Pancreas (tissue), 10 donors: ENCODE data around the gene RERE. TPM values are rescaled to one million over a fixed set of nuclear protein-coding genes. Genes with fewer than 3 reads are reported as not detected.
"Not testable (repeated sequence)": the region's sequence is repeated elsewhere in the genome, so short reads cannot be mapped to it uniquely, and the experiment has no call there.

Experiments
- ATAC-seq, 4 donors: fragments of 200-7000 bp; cut with Tn5 transposase; one replicate each; pipeline versions ENCODE4 v1.8.0 to v1.9.1; 2020; ENCODE audit warnings: mild to moderate bottlenecking in 4 of 4, moderate library complexity in 4 of 4
- DNase-seq, 6 donors: peaks; one replicate each; pipeline ENCODE4 v3.0.0-alpha.2; 2020
- FAIRE-seq: peaks from 2 replicates; lab custom pipeline; 2012; peaks lifted over from hg19 to GRCh38; lab: Jason Lieb, UNC
- H3K27ac ChIP-seq, 4 donors: fragments of 200-600 bp; sonication (generic); 1 replicate in 3 of 4; 2 replicates in 1 of 4; pipeline versions ENCODE4 v1.5.0 to v1.8.0; 2020
- H3K27me3 ChIP-seq, 4 donors: fragments of 200-600 bp; one replicate each; pipeline ENCODE4 v1.8.0; 2021
- H3K36me3 ChIP-seq, 3 donors: fragments of 200-600 bp; sonication (generic) in 1 of 3; one replicate each; pipeline versions ENCODE4 v1.5.0 to v1.8.0; 2020 to 2021
- H3K4me1 ChIP-seq, 3 donors: fragments of 200-600 bp; one replicate each; pipeline ENCODE4 v1.8.0; 2021
- H3K4me3 ChIP-seq, 4 donors: fragments of 200-600 bp; sonication (generic) in 2 of 4; one replicate each; pipeline versions ENCODE4 v1.5.0 to v1.8.0; 2020 to 2021
- H3K9me3 ChIP-seq, 4 donors: fragments of 200-600 bp; one replicate each; pipeline ENCODE4 v1.8.0; 2021
- WGBS, 2 donors: extraction: QIAGEN DNeasy Blood & Tissue Kit; methylation state at CpG; one replicate each; pipeline ENCODE4 v1.1.7; 2013; 5-methylcytosine and 5-hydroxymethylcytosine counted together
- intact Hi-C, 3 donors: fragments of 100-400 bp; cut with DNase I; formaldehyde crosslinking; loops; one replicate each; pipeline versions ENCODE4 v1.11.1 to v1.14.2; 2022
- polyA plus RNA-seq, 2 donors: library from polyadenylated mRNA; stranded (reverse); fragments of 200-250 nt; gene quantifications; one replicate each; pipeline ENCODE4 v1.2.3, GENCODE V29; 2013
- total RNA-seq, 6 donors: library from RNA; stranded (reverse); fragmentation: NEBNext Ultra II Directional in 4 of 6; extraction: Animal tissue kit (Norgen Biotek cat#: 25700) in 4 of 6; gene quantifications; one replicate each; pipeline versions ENCODE4 v1.2.1 to v1.2.4, GENCODE V29; 2021 to 2023
- TF ChIP-seq, protein P1 (sequence below), 4 donors: fragments of 200-600 bp; sonication (generic) in 3 of 4; IDR thresholded peaks; one replicate each; pipeline versions ENCODE4 v1.5.0 to v1.8.0; 2021; ENCODE audit warnings: antibody characterized with exemption in 4 of 4
- donor health status: healthy with polysubstance abuse.
- donor health status: DM: no; HTN: no; CAD: no; lungs with moderate emphysema.
- donor health status: DM: no; HTN: no; CAD: no.
- donor health status: control.
- donor health status: control.
- donor health status: Bipolar disorder and iron deficiency.
- donor health status: DM: yes; HTN: yes; CAD: no.
- donor health status: DM: no; HTN: no; CAD: no.
- donor health status: DM: no; HTN: no; CAD: no.
- donor health status: DM: yes; HTN: yes; CAD: no.

The RERE gene
- total and polyA plus RNA-seq, 8 donors, result 27.0 to 76.7 (median 50.7) TPM

- no peaks in the 10 kb centered on the region for H3K36me3 ChIP-seq
- H3K27ac ChIP-seq, result no peak overlapping the region
- FAIRE-seq, result no peak
- ATAC-seq, result no peak
- DNase-seq, result no peak
- TF ChIP-seq, protein P1, sequence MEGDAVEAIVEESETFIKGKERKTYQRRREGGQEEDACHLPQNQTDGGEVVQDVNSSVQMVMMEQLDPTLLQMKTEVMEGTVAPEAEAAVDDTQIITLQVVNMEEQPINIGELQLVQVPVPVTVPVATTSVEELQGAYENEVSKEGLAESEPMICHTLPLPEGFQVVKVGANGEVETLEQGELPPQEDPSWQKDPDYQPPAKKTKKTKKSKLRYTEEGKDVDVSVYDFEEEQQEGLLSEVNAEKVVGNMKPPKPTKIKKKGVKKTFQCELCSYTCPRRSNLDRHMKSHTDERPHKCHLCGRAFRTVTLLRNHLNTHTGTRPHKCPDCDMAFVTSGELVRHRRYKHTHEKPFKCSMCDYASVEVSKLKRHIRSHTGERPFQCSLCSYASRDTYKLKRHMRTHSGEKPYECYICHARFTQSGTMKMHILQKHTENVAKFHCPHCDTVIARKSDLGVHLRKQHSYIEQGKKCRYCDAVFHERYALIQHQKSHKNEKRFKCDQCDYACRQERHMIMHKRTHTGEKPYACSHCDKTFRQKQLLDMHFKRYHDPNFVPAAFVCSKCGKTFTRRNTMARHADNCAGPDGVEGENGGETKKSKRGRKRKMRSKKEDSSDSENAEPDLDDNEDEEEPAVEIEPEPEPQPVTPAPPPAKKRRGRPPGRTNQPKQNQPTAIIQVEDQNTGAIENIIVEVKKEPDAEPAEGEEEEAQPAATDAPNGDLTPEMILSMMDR (IDR thresholded peaks at IDR 0.05), result no peak
- no peak overlapping the region for H3K4me3 ChIP-seq
- peaks cover 0 to 31% (median 20%) of the 10 kb centered on the region in 3 donors for H3K4me1 ChIP-seq
- intact Hi-C loops, result no loop called here
- 93 to 94% methylated on average over 2 of the region's 2 CpGs for WGBS, 2 donors
- H3K27me3 ChIP-seq, result no peaks in the 10 kb centered on the region
- H3K9me3 ChIP-seq, result no peaks in the 10 kb centered on the region
Measured at GRCh38 chr1:8625491-8625890, 191.9 kb downstream of the RERE start.

- FAIRE-seq, result peak; percentile 65
- H3K27me3 ChIP-seq, H3K4me3 ChIP-seq, H3K36me3 ChIP-seq, DNase-seq, ATAC-seq, H3K9me3 ChIP-seq, H3K27ac ChIP-seq, intact Hi-C loops: not testable (repeated sequence)
- WGBS, 2 donors, result 77 to 80% methylated on average over 7 of the region's 7 CpGs
- peaks cover 0 to 24% (median 19%) of the 10 kb centered on the region in 3 donors for H3K4me1 ChIP-seq
Measured at GRCh38 chr1:8623651-8624192, 193.7 kb downstream of the RERE start.

GRCh38 chr1:8621785-8622348 lies 195.6 kb downstream of the RERE start:
- H3K27ac ChIP-seq, intact Hi-C loops, H3K27me3 ChIP-seq, DNase-seq, H3K9me3 ChIP-seq, H3K4me3 ChIP-seq, H3K36me3 ChIP-seq: not testable (repeated sequence)
- FAIRE-seq (peak; percentile 78), ATAC-seq (peak in 2 of 4 donors; percentile 37 to 61)
- H3K4me1 ChIP-seq, result peaks cover 0 to 19% (median 11%) of the 10 kb centered on the region in 3 donors
- WGBS, 2 donors, result 67 to 79% methylated on average over 2 of the region's 2 CpGs

DNA sequence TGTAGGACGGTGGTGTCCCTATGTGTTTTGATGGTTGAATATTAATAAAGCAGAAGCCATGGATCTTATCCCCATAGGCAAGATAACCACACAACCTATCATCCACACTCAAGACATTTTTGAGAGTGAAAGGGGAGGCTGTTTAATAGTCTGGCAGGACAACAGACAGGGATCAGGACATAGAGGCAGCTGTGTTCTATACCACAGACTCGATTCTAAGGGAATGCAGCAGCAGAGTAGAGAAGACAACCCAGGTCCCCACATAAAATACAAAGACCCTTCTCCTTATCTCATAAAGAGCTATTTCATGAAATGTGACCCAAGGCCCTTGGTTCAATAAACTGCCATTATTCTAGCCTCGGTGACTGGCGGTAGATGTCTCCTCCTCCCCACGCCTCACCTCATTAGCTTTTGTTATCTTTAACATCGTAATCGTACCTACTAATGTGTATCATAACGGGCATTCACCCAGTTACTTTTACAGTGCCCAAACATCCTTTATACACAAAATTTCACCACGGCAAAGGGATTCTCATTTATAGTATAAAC lies 196.3 kb downstream of the RERE start:
- intact Hi-C loops, H3K27ac ChIP-seq, DNase-seq, FAIRE-seq, H3K4me3 ChIP-seq, H3K9me3 ChIP-seq, H3K27me3 ChIP-seq, ATAC-seq, H3K36me3 ChIP-seq: not testable (repeated sequence)
- 71 to 78% methylated on average over 9 of the region's 9 CpGs for WGBS, 2 donors
- H3K4me1 ChIP-seq, result peaks cover 0 to 12% (median 4%) of the 10 kb centered on the region in 3 donors

DNA sequence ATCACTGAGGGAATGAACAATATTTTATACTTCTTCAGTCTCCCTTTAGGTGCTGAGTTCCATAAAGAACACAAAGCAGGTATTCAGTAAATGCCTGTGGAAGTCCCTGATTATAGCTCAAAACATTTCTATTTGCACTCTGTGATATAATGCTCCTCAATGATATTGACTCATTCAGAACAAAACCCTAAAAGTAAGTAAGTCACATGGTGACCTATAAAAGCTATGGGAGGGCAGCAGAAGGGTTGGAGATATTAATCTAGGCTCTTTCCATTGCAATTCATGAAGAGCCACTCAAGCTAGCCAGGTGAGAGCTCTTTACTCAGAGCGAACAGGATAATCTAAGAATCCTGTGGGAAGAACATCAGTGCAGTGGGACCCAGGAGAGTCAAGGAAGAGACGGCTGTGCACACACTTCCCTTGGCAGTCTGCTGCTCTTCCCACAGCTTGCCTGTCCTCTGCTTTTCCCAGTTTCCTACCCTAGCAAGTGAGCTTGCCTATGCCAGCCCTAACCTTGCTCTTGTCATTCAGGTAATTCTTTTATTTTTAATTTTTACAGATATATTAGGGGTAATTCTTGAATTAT lies 197.4 kb downstream of the RERE start:
- FAIRE-seq, intact Hi-C loops, H3K4me1 ChIP-seq, H3K27me3 ChIP-seq, H3K9me3 ChIP-seq, DNase-seq, H3K36me3 ChIP-seq, H3K27ac ChIP-seq, H3K4me3 ChIP-seq: not testable (repeated sequence)
- WGBS, 2 donors, result 50 to 53% methylated on average over 2 of the region's 2 CpGs
- ATAC-seq, result peak in 3 of 4 donors; percentile 26 to 58 (median 54)

DNA sequence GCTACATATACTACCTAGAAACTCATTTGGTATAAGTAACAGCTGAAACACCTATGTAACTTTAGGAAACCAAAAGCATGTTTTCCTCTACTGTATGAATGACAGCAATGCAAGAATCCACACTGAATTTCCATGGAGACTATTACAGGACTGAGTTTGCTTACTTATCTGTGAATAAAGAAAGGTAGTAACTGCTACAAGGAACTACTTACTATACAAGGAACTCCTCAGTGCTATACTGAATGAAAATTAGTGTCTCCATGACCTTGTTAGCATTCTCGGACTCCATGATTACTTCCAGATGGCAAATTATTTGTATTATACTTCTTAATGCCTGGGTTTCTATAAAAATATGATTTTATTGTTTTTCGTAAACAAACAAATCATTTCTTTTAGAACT lies 198.0 kb downstream of the RERE start:
- H3K4me3 ChIP-seq, H3K9me3 ChIP-seq, H3K4me1 ChIP-seq, DNase-seq, intact Hi-C loops, FAIRE-seq, H3K36me3 ChIP-seq, H3K27ac ChIP-seq, H3K27me3 ChIP-seq: not testable (repeated sequence)
- ATAC-seq, result peak in 2 of 4 donors; percentile 11 to 24
- 55 to 86% methylated on average over 2 of the region's 2 CpGs for WGBS, 2 donors

DNA sequence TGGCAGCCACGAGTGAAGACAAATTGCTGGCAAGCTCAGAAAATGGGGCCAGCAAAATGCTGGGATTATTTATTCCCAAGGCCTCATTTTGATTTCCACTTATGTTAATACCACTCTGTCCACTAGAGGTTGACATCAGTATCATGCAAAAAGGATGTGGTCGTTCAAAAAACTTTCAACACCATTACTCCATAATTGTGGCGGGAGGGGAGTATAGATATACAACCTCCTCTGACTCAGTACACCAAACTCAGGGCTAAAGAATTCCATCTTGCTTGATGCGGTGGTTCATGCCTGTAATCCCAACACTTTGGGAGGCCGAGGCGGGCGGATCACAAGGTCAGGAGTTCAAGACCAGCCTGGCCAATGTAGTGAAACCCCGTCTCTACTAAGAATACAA lies 200.6 kb downstream of the RERE start:
- not testable (repeated sequence) for H3K4me3 ChIP-seq, H3K4me1 ChIP-seq
- 92% methylated on average over 8 of the region's 8 CpGs for WGBS, 2 donors

GRCh38 chr1:8611634-8612515 lies 205.6 kb downstream of the RERE start:
- H3K4me3 ChIP-seq, H3K4me1 ChIP-seq, H3K9me3 ChIP-seq, H3K27ac ChIP-seq, H3K36me3 ChIP-seq, intact Hi-C loops, H3K27me3 ChIP-seq, FAIRE-seq, DNase-seq: not testable (repeated sequence)
- peak in 2 of 4 donors; percentile 25 to 56 for ATAC-seq
- WGBS, 2 donors, result 41 to 51% methylated on average over 3 of the region's 3 CpGs

More for the DNA sequence above, 200.6 kb downstream of the RERE start:
- H3K27me3 ChIP-seq, FAIRE-seq, ATAC-seq, intact Hi-C loops, H3K36me3 ChIP-seq, H3K27ac ChIP-seq, H3K9me3 ChIP-seq, DNase-seq: not testable (repeated sequence)
